ENCODE measurements around the gene PWP1. TPM values are rescaled to one million over a fixed set of nuclear protein-coding genes. Genes with fewer than 3 reads are reported as not detected.

The PWP1 gene
- 34.6 TPM for polyA plus RNA-seq (ENCODE audit: insufficient read length)

GRCh38 chr12:107685360-107686248 is at the start of gene PWP1:
Gene PWP1 (plus strand): TSS chr12:107685799. CDS start chr12:107685900, 101 bp downstream.
- peak; percentile 98 for DNase-seq

DNA sequence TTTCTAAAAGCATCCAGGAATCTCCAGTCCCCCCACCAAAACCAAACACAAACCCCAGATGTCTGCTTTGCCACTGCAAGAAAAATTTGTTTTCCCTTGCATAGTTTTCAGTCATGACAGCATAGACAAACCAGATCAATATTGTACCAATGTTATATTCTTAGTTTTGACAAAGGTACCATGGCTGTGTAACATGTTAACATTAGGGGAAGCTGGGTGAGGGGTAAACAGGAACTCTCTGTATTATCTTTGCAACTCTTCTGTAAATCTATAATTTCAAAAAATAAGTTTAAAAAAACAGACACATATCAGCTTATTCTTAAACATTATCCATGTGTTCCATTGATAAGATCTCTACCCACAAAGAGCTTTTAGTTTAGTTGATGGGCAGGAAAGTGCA is 44.4 kb upstream of the PWP1 start:
- DNase-seq = no peak

DNA sequence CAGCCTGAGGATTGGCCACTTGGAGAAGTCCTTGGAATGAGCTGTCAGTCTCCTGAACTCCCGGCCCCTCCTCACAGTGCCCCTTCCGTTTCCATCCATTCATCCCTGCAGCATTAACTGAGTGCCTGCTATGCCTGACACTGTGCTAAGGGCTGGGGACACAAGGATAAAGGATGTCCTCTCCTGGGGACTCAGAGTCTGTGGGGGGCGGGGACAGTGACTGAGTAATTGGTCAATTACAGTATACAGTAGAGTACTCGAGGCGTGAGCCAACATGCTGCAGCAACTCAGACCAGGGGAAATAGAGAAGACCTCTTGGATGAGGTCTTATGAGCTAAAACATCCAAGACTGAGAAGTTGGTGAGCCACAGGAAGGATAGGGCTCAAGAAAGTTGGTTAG is 43.4 kb upstream of the PWP1 start:
- DNase-seq = no peak

GRCh38 chr12:107645630-107646333 is 39.8 kb upstream of the PWP1 start:
- DNase-seq = peak; percentile 76

GRCh38 chr12:107646436-107646835 is 39.2 kb upstream of the PWP1 start:
- DNase-seq = no peak

DNA sequence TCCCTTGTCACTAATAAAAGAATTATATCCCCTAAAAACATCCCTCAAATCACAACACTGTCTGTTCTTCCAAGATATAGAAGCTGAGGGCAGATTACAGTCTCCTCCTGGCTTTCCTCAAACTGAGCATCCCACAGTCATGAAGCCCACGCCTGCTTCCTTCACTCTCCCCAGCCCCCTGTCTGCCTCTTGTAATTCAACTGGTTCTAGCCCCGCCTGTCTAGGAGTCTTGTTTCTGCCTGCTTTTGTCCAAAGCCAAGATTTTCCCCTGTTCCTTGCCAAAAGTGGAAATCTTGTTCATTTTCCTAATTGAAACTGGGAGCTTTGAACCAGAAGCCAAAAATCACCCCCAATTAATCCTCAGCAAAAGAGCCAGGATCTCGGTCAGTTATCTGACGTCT is 35.9 kb upstream of the PWP1 start:
- peak; percentile 55 for DNase-seq

DNA sequence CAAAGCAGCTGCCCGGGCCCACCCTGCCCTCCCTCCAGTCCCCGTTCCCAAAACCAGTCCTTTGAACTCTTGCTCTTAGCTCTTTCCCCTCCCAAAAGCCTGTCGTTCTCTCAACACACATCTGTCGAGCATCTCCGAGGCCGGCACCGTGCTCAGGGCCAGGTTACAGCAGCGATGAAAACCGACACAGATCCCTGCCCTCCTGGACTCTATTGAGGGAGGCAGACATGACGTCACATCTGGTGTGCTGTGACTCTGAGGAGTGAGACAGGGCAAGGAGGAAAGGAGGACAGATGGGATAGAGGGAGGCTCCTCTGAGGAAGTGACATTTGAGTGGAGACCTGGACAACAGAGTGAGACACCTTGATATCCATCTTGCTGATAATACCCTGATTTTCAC is 34.6 kb upstream of the PWP1 start:
- DNase-seq = no peak

GRCh38 chr12:107651571-107652449 is 33.8 kb upstream of the PWP1 start:
- DNase-seq = no peak

DNA sequence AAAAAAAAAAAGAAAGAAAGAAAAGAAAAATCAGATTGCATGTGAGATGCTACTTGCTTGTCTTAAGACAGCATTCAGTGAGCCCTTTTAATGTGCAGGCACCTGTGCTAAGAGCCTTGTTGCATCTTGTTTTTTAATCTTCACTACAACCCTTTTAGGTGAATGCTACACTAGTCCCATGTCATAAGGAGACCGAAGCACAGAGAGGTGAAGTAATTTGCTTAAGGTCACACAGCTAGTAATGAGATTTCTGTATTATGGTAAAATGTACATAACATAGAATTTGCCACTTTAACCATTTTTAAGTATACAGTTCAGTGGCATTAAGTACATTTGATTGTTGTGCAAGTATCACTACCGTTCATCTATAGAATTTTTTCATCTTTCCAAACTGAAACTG is 32.1 kb upstream of the PWP1 start:
- DNase-seq = no peak

DNA sequence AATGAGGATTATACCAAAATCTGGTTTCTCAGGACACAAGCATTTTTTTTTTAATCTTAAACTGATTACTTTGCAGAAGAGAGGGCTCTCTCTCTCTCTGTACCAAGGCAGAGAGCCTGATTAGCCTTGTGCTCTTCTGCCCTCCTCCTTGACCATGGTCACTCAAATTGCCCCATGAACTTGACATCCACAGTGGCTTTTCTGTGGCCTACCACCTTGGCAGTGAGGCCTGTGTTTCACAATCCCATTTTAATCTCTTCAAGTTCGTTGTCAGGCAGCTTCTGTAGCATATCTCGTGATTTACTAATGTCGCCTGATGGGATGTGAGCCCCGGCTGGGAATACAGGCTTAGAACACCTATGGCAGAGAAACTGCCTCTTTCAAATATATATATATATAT is 30.7 kb upstream of the PWP1 start:
- no peak for DNase-seq

DNA sequence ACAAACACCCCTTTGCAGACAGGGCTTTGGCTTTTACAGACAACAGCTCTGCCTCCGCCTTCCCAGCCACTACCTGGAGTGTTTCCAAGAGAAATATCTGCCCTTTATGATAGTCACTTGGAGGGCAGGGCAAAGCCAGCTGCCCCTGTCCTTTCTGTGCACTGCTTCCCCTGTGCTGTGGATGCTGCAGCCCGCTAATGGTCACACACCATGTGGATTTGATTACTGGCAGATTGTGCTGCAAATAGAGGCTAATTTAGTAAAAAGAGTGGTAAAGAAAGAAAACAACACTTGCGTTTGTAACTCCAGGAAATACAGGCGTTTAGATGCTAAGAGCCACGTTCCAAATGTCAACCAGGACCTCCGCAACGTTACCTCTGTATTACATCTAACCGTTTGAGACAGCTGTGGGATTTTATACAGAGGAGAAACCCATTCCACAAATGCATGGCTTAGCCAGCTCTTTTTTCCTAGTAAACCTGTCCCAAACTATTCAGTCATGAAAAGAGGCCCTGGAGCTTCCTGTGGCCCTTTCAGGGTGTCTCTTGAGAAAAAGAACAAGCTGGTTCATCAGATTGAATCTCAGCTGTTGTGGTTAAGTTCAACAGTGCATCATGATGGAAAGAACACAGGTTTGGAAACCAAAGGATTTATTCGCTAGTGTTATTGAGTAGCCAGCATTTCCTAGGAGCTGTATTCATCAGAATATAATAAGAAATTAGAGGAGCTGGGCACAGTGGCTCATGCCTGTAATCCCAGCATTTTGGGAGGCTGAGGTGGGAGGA is 30.1 kb upstream of the PWP1 start:
- DNase-seq = no peak

DNA sequence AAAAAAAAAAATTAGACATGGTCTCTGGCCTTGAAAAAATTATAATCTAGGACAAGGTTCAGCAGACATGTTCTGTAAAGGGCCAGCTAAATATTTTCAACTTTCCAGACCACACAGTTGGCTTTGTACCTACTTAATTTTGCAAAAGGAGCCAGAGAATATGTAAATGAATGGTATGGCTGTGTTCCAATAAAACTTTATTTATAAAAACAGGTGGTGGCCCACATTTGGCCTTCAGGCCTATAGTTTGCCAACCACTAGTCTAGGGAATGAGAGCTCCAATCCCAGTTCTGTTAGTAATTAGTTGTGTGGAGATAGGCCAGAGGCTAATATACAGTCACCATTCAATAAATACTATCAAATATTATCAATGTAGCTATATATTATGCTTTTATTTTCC is 29.3 kb upstream of the PWP1 start:
- no peak for DNase-seq

DNA sequence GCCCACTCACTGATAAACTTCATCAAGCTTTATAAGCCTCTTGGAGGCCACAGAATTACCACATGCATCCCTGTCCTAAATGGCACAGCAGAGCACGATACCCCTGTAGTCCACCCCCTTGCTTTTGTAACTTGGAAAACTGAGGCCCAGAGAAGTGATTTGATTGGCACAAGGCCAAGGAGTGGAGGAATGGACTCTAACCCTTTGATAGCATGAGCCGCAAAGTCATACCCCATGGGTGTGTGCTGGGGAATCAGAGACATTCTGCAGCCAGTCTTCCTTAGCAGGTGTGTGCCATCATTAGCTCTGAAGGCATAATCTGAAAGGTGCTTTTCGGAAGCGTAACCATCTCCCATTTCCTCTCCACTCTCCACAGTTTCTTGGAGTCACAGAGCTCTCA is 28.5 kb upstream of the PWP1 start:
- DNase-seq = no peak

DNA sequence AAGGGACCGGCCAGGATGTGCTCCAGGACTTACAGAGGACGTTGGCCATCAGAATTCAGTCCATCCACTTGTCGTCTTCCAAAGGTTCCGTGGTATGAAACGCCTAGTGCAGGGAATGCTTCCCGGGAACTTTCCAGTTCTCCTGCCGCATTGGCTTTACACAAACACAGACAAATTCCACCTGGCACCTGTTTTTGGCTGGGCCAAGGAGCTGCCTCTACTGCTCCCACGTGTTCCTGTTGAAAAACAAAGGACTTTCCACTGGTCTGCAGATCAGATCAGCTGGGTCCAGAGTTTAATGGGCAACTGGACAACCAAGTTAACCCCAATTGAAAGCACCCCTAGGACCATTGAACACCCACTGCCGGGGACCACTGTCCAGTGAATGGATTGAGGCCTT is 28.0 kb upstream of the PWP1 start:
- DNase-seq = no peak

DNA sequence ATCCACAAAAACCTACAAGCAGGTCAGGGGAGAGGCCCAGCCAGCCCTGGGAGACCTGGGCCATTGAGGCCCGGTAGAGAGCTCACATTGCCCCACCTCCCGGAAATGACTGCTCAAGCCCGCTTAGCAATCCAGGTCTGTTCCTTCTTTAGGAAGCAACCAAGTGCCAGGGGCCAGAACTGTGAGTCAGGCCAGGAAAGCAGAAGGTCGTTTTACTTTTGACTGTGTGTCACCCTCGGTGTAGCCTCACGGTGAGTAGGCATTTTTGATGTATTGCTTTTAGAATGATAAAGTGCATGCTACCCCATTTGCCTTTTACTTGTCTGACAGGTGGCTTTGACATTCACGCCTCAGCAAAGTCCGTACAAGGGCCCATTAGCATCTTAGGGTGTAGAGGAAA is 25.4 kb upstream of the PWP1 start:
- DNase-seq = no peak

DNA sequence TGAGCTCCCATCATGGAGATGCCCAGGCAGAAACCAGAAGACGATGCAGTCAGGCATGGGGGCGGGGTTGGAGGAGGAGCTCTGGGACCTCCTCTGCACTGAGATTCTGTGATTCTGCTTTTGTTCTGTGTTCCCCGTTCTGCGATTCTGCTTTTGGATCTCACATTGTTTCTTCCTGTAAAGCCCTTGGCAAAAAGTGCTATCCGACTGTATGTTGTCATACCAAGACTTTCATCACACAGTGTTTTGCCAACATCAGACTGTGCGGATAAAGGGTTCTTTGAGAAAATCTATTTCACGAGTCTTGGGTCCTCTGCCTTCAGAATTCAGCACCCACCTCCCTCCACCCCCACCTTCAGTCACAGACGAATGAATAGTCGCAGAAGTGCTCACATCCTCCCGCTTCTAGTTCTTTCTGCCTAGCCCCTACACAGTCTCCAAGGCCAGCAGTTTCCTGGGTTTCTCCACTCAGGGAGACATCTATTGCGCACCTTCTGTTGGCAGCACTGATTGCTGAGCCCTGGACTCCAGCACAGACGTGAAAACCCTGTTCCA is 24.7 kb upstream of the PWP1 start:
- no peak for DNase-seq

GRCh38 chr12:107661830-107662229 is 23.8 kb upstream of the PWP1 start:
- no peak for DNase-seq

DNA sequence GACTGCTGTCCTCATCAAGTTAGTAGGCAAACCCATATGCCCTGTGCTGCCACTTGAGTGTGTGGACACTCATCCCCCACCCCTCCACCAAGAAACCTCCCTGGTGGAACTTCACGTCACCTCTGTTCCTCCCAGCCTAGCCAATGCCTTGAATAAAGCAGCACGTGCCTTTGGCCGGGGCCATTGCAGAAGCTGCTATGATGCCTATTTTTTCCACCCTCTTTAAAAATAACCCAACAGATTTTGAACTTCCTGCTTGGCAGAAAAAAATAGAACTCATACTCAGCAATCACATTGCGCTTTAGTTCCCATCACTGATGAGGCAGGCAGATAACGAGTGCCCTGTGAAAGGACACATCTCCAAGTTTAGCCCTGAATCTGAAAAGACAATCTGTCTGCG is 23.1 kb upstream of the PWP1 start:
- DNase-seq = no peak

DNA sequence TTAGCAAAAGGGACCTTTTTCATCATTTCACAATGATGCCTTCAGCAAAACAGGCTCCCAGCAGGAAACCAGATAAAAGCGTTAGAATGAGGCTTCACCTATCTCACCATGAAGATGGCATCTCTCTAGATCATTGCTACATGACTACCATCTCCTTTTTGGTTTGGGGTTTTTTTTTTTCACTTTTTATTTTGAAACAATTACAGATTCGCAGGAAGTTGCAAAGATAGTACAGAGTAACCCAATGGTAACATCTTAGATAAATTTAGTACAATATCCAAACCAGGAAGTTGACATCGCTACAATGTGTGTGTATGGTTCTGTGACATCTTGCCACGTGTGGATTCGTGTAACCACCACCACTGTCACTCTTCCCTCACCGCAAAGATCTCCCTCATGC is 22.3 kb upstream of the PWP1 start:
- DNase-seq = no peak

DNA sequence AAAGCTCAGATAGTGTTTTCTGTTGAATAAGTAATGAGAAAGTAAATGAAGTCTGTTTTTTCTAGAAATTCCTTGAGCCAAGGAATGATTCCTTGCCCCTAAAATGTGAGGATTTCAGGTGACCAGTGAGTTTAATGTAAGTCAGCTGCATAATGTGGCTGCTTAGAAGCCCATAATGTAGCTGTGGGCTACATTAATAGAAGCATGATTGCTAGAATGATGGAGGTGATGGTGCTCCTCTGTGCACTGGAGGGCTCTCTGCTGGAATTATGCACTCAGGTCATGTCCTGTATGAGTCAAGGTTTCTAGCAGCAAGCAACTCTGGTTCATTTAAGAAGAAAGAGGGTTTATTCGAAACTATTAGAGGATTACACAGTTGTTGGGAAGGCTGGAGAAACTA is 19.6 kb upstream of the PWP1 start:
- DNase-seq = no peak

DNA sequence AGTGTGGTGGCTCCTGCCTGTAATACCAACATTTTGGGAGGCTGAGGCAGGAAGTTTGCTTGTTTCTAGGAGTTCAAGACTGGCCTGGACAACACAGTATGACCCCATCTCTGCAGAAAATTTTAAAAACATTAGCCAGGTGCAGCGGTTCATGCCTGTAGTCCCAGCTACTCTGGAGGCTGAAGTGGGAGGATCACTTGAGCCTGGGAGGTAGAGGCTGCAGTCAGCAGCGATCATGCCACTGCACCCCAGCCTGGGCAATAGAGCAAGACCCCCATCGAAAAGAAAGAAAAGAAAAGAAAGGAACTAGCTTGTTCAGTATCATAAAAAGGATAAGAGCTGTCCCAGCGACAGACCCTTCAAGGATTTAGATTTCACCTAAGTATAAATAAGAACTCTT is 18.1 kb upstream of the PWP1 start:
- no peak for DNase-seq
